Muscle of leg (tissue), 11 donors: Measurements from ENCODE around the gene SDCCAG8. TPM values are rescaled to one million over a fixed set of nuclear protein-coding genes. Genes with fewer than 3 reads are reported as not detected.

Source experiments
- DNase-seq: peaks from one replicate; pipeline ENCODE4 v3.0.0; 2013
- H3K27ac ChIP-seq: one replicate; pipeline ENCODE4 v1.5.1; 2013; ENCODE audit warnings: mild to moderate bottlenecking, low read length, control low read depth
- H3K27me3 ChIP-seq: one replicate; pipeline ENCODE4 v1.6.1; 2013; ENCODE audit warnings: low read length; ENCODE audit not compliant: control insufficient read depth, insufficient read depth
- H3K36me3 ChIP-seq: one replicate; pipeline ENCODE4 v1.6.1; 2013; ENCODE audit warnings: low read length; ENCODE audit not compliant: control insufficient read depth, insufficient read depth
- H3K4me1 ChIP-seq: one replicate; pipeline ENCODE4 v1.6.1; 2013; ENCODE audit warnings: low read length; ENCODE audit not compliant: control insufficient read depth, insufficient read depth
- H3K4me3 ChIP-seq: one replicate; pipeline ENCODE4 v1.5.1; 2013; ENCODE audit warnings: low read length, control low read depth
- H3K9me3 ChIP-seq: replicated peaks from 2 replicates; pipeline ENCODE4 v1.6.1; 2013; ENCODE audit warnings: low read depth, low read length; ENCODE audit not compliant: control insufficient read depth
- WGBS: methylation state at CpG from one replicate; pipeline ENCODE4 v1.1.5; 2013; ENCODE audit warnings: missing lambda C conversion rate; ENCODE audit not compliant: insufficient coverage; 5-methylcytosine and 5-hydroxymethylcytosine counted together
- polyA plus RNA-seq, 8 donors: library from polyadenylated mRNA; unstranded; fragments of 120-200 nt; gene quantifications; one replicate each; pipeline versions ENCODE4 v1.2.1 to v1.2.3, GENCODE V29; 2013; ENCODE audit warnings: inconsistent platforms in 1 of 8, low replicate concordance in 1 of 8; ENCODE audit not compliant: insufficient read length in 8 of 8, insufficient read depth in 1 of 8
- total RNA-seq: library from RNA; stranded (reverse); fragments of 120-200 nt; gene quantifications from one replicate; pipeline ENCODE4 v1.2.4, GENCODE V29; 2013

The SDCCAG8 gene
- total and polyA plus RNA-seq, 9 donors, result 19.1 to 29.9 (median 23.0) TPM

DNA sequence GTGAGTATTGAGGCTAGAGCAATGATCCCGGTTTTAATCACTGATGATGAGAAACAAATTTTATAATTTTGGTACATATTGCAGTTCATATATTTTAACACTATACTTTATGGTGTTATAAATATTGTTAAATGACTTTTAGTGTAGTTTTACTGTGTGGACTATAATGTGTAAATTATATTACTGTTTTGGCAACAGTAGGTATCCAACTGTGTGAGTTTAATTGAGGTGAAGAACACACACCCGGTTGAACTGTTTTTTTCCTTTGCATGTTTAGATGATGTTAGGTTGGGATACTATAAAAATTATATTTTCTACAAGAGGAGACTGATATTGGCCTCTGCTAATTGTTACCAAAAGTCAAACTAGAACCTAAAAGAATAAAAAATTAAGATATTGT lies 166.5 kb downstream of the SDCCAG8 start:
- Histone ChIP-seq H3K4me3 (no peak overlapping the region), H3K9me3 (no peaks in the 10 kb centered on the region), H3K27me3 (no peaks in the 10 kb centered on the region), H3K36me3 (peaks cover 5% of the 10 kb centered on the region), H3K27ac (no peak overlapping the region), H3K4me1 (no peaks in the 10 kb centered on the region)
- no peak for DNase-seq
- WGBS, result no CpG with 5 or more reads among the region's 2 CpGs

DNA sequence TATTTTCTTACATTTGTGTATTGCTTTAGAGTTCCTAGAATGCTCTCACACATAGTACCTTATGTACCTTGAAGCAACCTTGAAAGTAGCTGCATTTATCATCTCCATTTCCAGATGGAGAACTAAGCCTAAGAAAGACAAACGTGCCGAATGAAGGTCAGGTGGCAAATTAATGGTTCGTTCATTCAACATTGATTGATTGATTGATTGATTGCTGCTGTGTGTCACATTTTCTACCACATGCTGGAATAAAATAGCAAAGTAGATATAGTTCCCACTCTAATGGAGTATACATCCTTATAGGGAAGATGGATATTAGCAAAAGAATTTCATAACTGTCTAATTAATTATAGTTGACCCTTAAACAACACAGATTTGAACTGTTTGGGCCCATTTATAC lies 172.2 kb downstream of the SDCCAG8 start:
- H3K27me3 ChIP-seq, result no peaks in the 10 kb centered on the region
- H3K4me1 ChIP-seq, result no peaks in the 10 kb centered on the region
- no peak overlapping the region for H3K4me3 ChIP-seq
- H3K36me3 ChIP-seq, result peaks cover 13% of the 10 kb centered on the region
- no CpG with 5 or more reads among the region's 3 CpGs for WGBS
- no peak overlapping the region for H3K27ac ChIP-seq
- DNase-seq, result no peak
- no peaks in the 10 kb centered on the region for H3K9me3 ChIP-seq

DNA sequence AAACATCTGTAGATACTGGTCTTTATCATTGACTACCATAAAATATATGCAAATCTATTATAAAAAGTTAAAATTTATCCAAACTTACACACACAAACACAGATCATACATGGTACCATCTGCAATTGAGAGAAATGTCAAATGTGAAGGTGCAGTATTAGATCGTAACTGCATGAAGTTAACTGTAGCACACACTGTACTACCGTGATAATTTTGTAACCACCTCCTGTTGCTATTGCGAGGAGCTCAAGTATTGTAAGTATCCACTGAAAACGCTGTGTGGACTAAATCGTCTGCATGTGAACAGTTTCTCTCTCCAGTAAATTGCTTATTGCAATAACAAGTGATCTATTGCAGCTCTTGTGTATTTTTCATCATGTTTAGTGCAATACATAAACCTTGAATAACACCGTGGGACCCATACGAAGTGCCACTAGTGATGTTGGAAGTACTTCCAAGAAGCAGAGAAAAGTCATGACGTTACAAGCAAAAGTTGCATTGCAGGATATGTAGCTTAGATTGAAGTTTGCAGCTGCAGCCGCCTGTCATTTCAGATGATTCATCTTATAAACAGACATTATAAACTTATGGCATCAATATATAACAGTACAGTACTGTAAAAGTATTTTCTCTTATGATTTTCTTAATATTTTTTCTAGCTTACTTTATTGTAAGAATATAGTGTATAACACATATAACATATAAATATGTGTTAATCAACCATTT lies 172.9 kb downstream of the SDCCAG8 start:
- H3K36me3 ChIP-seq, result peaks cover 13% of the 10 kb centered on the region
- H3K27ac ChIP-seq, result no peak overlapping the region
- no peaks in the 10 kb centered on the region for H3K9me3 ChIP-seq
- H3K4me1 ChIP-seq, result no peaks in the 10 kb centered on the region
- DNase-seq, result no peak
- no CpG with 5 or more reads among the region's 9 CpGs for WGBS
- no peak overlapping the region for H3K4me3 ChIP-seq
- no peaks in the 10 kb centered on the region for H3K27me3 ChIP-seq

DNA sequence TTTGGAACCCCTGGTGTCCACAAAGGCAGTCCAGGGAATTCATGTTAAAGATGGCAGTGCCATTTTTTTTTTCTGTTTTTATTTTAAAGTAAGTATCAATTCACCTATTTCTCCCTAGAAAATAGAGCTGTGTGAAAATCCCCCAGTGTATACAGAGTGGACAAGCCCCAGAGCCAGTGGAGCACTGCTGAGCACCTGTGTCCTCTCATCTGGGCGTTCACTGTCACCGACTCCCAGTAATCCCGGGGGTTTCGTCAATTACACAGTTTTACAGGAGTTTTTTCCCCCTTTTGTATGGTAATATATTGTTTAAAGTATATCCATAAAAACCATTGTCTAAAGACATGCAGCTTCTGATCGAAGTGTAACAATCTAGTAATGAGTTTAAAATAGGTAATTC lies 175.8 kb downstream of the SDCCAG8 start:
- H3K9me3 ChIP-seq, result no peaks in the 10 kb centered on the region
- no peak overlapping the region for H3K27ac ChIP-seq
- no peak overlapping the region for H3K4me3 ChIP-seq
- WGBS, result no CpG with 5 or more reads among the region's 5 CpGs
- peaks cover 13% of the 10 kb centered on the region for H3K36me3 ChIP-seq
- H3K27me3 ChIP-seq, result no peaks in the 10 kb centered on the region
- DNase-seq, result no peak
- H3K4me1 ChIP-seq, result no peaks in the 10 kb centered on the region

DNA sequence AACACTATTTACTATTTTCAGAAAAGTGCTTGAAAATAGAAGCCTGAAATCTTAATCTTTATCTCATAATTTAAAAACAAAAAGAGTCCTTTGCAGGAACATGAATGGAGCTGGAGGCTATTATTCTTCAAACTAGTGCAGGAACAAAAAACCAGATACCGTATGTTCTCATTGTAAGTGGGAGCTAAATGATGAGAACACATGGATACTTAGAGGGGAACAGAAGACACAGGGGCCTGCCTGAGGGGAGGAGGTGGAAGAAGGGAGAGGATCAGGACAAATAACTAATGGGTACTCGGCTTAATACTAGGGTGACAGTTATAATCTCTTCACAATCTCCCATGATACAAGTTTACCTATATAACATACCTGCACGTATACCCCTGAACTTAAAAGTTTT lies 176.3 kb downstream of the SDCCAG8 start:
- H3K36me3 ChIP-seq, result peaks cover 13% of the 10 kb centered on the region
- no CpG with 5 or more reads among the region's 3 CpGs for WGBS
- H3K4me3 ChIP-seq, result no peak overlapping the region
- H3K27ac ChIP-seq, result no peak overlapping the region
- H3K9me3 ChIP-seq, result no peaks in the 10 kb centered on the region
- no peak for DNase-seq
- no peaks in the 10 kb centered on the region for H3K4me1 ChIP-seq
- no peaks in the 10 kb centered on the region for H3K27me3 ChIP-seq

DNA sequence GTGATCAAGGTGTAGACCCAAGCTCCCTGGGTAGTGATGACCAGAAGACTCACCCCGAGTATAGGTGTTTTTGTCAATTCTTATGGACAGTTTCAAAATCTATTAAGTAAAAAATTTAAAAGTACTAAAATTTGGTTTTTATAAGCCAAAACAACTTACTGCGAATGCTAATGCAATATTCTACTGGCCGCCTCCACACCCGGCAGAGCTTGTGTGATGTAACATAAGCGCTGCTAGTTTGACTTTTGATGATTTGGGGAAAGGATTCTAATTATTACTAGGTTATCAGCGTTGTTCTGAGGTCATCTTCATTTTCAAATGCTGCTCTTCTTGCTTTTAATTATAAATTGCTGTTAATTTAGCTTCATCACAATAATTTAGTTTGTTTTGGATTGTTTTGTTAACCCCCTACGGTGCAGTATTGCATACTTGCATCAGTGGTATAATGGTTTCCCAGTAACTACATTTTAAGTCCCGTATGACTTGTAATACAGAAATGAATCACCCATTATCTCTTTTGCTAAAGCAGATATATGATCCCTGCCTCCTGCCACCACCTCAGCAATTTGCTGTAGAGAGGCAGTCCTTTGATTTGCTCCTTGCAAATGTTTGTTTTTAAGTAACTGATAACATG lies 178.0 kb downstream of the SDCCAG8 start:
- H3K27ac ChIP-seq, result no peak overlapping the region
- H3K36me3 ChIP-seq, result peaks cover 7% of the 10 kb centered on the region
- no peaks in the 10 kb centered on the region for H3K9me3 ChIP-seq
- H3K4me1 ChIP-seq, result no peaks in the 10 kb centered on the region
- DNase-seq, result no peak
- H3K27me3 ChIP-seq, result no peaks in the 10 kb centered on the region
- no CpG with 5 or more reads among the region's 8 CpGs for WGBS
- H3K4me3 ChIP-seq, result no peak overlapping the region

DNA sequence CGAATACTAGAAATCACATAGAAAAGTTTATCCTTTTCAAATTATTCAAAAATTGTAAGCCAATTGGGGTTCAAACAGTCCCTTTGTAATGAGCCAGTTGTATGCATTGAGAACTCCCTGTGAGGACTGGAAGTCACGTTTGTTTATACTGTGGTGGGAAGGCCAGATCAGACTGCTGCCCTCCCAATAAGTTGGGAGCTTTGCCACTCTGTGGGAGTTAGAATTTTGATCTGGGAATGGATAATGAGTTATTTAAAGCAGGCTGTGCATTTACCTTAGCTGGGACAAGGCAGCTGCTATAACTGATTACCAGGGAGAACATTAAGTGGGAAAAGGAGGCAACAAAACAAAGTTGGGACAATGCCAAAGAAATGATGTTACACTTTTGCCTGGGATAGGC lies 178.8 kb downstream of the SDCCAG8 start:
- no peaks in the 10 kb centered on the region for H3K9me3 ChIP-seq
- no peaks in the 10 kb centered on the region for H3K4me1 ChIP-seq
- no peak overlapping the region for H3K27ac ChIP-seq
- no peak overlapping the region for H3K4me3 ChIP-seq
- peaks cover 6% of the 10 kb centered on the region for H3K36me3 ChIP-seq
- 75% methylated on average over 1 of the region's 2 CpGs for WGBS
- H3K27me3 ChIP-seq, result no peaks in the 10 kb centered on the region
- DNase-seq, result no peak

DNA sequence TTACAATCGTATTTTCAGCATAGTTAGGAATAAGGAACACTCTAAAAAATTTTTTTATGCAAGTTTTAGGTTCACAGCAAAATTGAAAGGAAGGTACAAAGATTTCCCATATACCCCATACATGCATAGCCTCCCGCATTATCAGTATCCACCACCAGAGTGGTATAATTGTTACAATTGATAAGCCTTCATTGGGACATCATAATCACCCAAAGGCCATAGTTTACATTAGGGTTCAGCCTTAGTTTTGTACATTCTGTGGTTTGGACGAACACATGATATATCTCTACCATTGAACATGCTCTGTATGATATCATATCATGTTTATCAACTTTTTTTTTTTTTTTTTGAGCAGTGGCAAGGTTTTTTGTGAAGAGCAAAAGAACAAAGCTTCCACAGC lies 180.0 kb downstream of the SDCCAG8 start:
- Histone ChIP-seq H3K27ac (no peak overlapping the region), H3K27me3 (no peaks in the 10 kb centered on the region), H3K36me3 (peaks cover 3% of the 10 kb centered on the region), H3K9me3 (no peaks in the 10 kb centered on the region), H3K4me1 (no peaks in the 10 kb centered on the region), H3K4me3 (no peak overlapping the region)
- DNase-seq, result no peak
- no CpG with 5 or more reads among the region's 3 CpGs for WGBS

DNA sequence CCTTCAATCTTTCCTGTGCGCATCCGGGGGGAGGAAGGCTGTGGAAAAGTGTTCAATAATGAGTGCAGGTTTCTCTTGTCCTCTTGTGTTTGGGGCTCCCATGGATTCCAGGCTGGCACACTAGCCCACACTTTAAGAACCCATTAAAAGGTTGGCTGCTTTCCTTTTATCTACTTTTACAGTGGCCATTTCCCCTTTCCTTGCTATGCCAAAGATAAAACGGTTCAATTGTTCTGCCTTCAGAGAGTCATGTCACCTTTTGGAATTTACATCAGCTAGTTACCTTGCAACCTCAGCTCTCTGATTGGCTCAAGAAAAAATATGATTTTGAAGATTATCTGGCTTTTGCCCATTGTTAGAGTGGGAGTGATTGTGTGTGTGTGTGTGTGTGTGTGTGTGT lies 182.3 kb downstream of the SDCCAG8 start:
- 100% methylated on average over 1 of the region's 3 CpGs for WGBS
- Histone ChIP-seq H3K9me3 (no peaks in the 10 kb centered on the region), H3K4me1 (no peaks in the 10 kb centered on the region), H3K27ac (no peak overlapping the region), H3K27me3 (no peaks in the 10 kb centered on the region), H3K4me3 (no peak overlapping the region), H3K36me3 (no peaks in the 10 kb centered on the region)
- no peak for DNase-seq

DNA sequence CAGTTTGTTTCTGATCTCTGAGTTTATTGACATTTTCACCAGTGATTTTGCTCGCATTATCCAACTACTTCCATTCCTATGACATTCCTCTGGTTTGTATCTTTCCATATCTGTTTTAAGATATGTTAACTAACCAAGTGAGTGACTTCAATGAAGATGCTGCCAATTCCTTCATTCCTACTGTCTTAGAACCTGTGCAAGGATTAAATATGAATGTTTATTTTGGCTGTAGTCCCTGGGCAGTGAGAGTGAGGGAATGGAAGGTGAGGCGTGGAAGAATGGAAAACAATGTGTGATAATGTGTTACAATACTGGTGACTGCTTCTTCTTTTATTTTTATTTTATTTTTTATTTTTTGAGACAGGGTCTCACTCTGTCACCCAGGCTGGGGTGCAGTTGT lies 183.0 kb downstream of the SDCCAG8 start:
- H3K27me3 ChIP-seq, result no peaks in the 10 kb centered on the region
- DNase-seq, result no peak
- H3K27ac ChIP-seq, result no peak overlapping the region
- H3K4me3 ChIP-seq, result no peak overlapping the region
- H3K4me1 ChIP-seq, result peaks cover 2% of the 10 kb centered on the region
- H3K36me3 ChIP-seq, result no peaks in the 10 kb centered on the region
- no CpG with 5 or more reads among the region's 2 CpGs for WGBS
- H3K9me3 ChIP-seq, result no peaks in the 10 kb centered on the region
